Activated CD8-positive, alpha-beta memory T cell treated with anti-CD3 and anti-CD28 coated beads, Interleukin-2, amount 10 ng/mL, durations not matched to agents 7 days and 5 days (primary cell): ENCODE data around the gene CACNB4. TPM values are rescaled to one million over a fixed set of nuclear protein-coding genes. Genes with fewer than 3 reads are reported as not detected.
"Not testable (repeated sequence)": the region's sequence is repeated elsewhere in the genome, so short reads cannot be mapped to it uniquely, and the experiment has no call there.

Experiments
- ATAC-seq: fragments of 150-1000 bp; cut with Tn5 transposase; one replicate; pipeline ENCODE4 v1.10.0; 2021; ENCODE audit warnings: moderate library complexity
- CTCF ChIA-PET: fragments of 350-600 bp; sonication (Branson Sonifier 250); formaldehyde crosslinking; loops from one replicate; lab custom pipeline; 2021; ENCODE audit warnings: antibody characterized with exemption; lab: Charles Lee
- DNase-seq: peaks from one replicate; pipeline ENCODE4 v3.0.0-alpha.2; 2020
- H3K27ac Mint-ChIP-seq: one replicate; pipeline ENCODE4 v1.8.0; 2021; ENCODE audit warnings: mild to moderate bottlenecking, mixed read lengths
- H3K27me3 Mint-ChIP-seq: one replicate; pipeline ENCODE4 v1.8.0; 2021; ENCODE audit warnings: mixed read lengths
- H3K36me3 Mint-ChIP-seq: one replicate; pipeline ENCODE4 v1.8.0; 2021; ENCODE audit warnings: mild to moderate bottlenecking, mixed read lengths
- H3K4me1 Mint-ChIP-seq: one replicate; pipeline ENCODE4 v1.8.0; 2021; ENCODE audit warnings: mixed read lengths
- H3K4me3 Mint-ChIP-seq: one replicate; pipeline ENCODE4 v1.8.0; 2021; ENCODE audit warnings: mild to moderate bottlenecking, moderate library complexity, mixed read lengths
- H3K9me3 Mint-ChIP-seq: one replicate; pipeline ENCODE4 v1.8.0; 2022; ENCODE audit warnings: low read depth, mixed read lengths
- total RNA-seq, 2 experiments: library from RNA; stranded (reverse); gene quantifications; one replicate each; pipeline ENCODE4 v1.2.3, GENCODE V29; 2021

The CACNB4 gene
- total RNA-seq, 2 experiments from 2014 or later = 0.14 to 0.23 TPM

GRCh38 chr2:151945602-151946001, 153.2 kb downstream of the CACNB4 start:
- Mint-ChIP-seq H3K4me1 (no peaks in the 10 kb centered on the region), H3K9me3 (peaks cover 4% of the 10 kb centered on the region), H3K27me3 (peaks cover 8% of the 10 kb centered on the region), H3K36me3 (no peaks in the 10 kb centered on the region), H3K27ac (no peak overlapping the region), H3K4me3 (no peak overlapping the region)
- DNase-seq = no peak
- no peak for ATAC-seq
- CTCF ChIA-PET = no interaction called here

DNA sequence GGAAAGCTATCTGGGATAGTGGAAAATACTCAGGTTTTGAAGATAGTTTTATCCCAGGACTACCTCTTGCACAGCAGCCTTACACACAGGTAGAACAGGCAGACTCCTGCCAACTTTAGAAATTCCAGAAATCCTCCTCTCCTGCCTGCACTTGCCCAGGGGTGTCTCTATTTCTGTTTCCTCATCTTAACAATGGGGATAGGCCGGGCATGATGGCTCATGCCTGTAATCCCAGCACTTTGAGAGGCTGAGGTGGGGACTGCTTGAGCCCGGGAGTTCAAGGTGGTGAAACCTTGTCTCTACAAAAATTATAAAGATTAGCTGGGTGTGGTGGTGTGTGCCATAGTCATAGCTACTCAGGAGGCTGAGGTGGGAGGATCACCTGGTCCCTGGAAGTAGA, 153.7 kb downstream of the CACNB4 start:
- Mint-ChIP-seq H3K4me3 (no peak overlapping the region), H3K27ac (no peak overlapping the region), H3K9me3 (peaks cover 4% of the 10 kb centered on the region), H3K27me3 (peaks cover 11% of the 10 kb centered on the region), H3K4me1 (no peaks in the 10 kb centered on the region), H3K36me3 (no peaks in the 10 kb centered on the region)
- DNase-seq = no peak
- CTCF ChIA-PET = no interaction called here
- no peak for ATAC-seq

DNA sequence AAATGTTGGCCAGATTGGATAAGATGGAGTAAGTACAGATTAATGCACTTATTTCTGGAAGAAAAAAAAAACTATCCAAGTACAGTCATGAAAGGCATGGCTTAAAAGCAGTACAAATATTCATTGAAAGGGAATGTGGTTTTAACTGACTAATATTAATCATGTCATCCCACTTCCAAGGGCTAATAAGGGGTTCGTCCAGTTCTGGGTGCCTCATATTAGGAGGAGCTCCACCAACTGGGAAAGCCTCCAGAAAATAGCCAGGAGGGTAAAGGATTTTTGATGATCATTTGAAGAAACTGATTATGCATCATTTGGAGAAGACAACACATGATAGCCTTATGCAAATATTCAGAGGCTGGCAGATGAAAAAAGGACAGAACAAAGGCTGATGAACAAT, 155.4 kb downstream of the CACNB4 start:
- Mint-ChIP-seq H3K36me3 (no peaks in the 10 kb centered on the region), H3K27ac (no peak overlapping the region), H3K27me3 (peaks cover 22% of the 10 kb centered on the region), H3K4me1 (no peaks in the 10 kb centered on the region), H3K9me3 (peaks cover 4% of the 10 kb centered on the region), H3K4me3 (no peak overlapping the region)
- CTCF ChIA-PET = no interaction called here
- ATAC-seq (no peak), DNase-seq (no peak)

- CTCF ChIA-PET, H3K36me3 Mint-ChIP-seq, ATAC-seq, H3K4me1 Mint-ChIP-seq, H3K4me3 Mint-ChIP-seq, H3K27ac Mint-ChIP-seq, DNase-seq, H3K9me3 Mint-ChIP-seq: not testable (repeated sequence)
- peaks cover 25% of the 10 kb centered on the region for H3K27me3 Mint-ChIP-seq
These were observed 156.2 kb downstream of the CACNB4 start for GRCh38 chr2:151942540-151943205.

DNA sequence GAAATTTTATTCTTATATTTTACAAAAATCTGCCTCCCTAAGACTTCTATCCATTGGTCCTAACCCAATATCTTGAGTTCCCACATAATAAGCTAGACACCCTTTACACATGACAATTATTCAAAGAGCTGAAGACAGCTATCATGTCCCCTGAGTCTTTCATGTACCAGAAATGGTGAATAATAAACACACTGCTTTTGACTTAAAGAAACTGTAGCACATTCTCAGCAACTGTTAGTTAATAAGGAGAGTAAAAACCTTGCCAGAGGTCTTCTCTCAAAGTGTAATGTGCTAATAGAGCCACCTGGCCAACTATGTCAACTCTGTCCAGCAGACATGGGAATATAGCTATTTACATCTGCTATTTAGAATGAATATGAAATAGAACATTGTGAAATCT, 160.9 kb downstream of the CACNB4 start:
- CTCF ChIA-PET = no interaction called here
- DNase-seq = no peak
- Mint-ChIP-seq H3K27ac (no peak overlapping the region), H3K27me3 (peaks cover 26% of the 10 kb centered on the region), H3K9me3 (peaks cover 4% of the 10 kb centered on the region), H3K36me3 (no peaks in the 10 kb centered on the region), H3K4me3 (no peak overlapping the region), H3K4me1 (no peaks in the 10 kb centered on the region)
- no peak for ATAC-seq

DNA sequence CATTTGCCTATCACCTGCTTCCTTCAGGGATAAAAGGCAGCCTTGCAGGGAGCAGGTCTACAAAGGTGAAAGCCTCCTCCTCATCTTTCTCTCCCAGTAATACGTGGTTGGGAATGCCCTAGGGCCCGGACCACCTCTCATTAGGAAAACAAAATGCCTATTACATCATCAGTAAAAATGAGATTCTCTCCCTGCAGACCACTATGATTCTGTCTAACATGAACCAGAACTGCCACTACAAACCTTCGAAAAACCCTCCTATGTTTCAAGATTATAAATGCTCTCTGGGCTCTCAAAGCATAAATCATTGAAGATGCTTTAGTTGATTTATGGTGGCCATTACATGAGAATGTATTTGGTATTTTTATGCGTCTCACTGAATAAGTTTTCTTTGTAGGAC, 162.2 kb downstream of the CACNB4 start:
- Mint-ChIP-seq H3K36me3 (no peaks in the 10 kb centered on the region), H3K9me3 (no peaks in the 10 kb centered on the region), H3K27me3 (peaks cover 32% of the 10 kb centered on the region), H3K4me1 (no peaks in the 10 kb centered on the region), H3K4me3 (no peak overlapping the region), H3K27ac (no peak overlapping the region)
- CTCF ChIA-PET = no interaction called here
- no peak for DNase-seq
- no peak for ATAC-seq

DNA sequence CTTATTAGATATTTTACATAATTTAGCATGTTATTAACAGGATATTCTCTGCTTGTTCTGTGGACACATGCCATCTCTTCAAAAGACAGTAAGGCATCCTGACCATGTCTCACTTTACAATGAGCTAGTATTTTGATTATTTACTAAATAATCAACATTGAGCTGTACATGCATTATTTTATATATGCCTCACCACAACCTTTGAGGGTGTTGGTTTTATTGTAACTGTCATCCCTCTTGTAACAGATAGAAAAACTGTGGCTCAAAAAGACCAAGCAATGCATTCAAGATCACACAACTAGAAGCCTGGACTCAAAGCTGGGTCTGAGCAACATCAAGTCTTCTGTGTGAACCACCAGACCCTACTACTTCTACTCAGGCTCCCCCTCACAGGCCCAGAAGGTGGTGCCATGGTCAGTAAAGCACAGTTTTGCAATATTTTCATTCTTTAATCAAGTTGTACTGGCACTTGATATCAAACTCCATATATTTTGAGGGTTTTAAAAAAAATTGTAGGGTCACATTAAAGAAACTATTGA, 165.5 kb downstream of the CACNB4 start:
- no peak overlapping the region for H3K4me3 Mint-ChIP-seq
- no peak overlapping the region for H3K27ac Mint-ChIP-seq
- CTCF ChIA-PET = interaction anchor here (1.2 kb wide), 1 partner anchor 93 kb away, joined by 5 read pairs; no protein-coding TSS in a partner anchor
- no peaks in the 10 kb centered on the region for H3K9me3 Mint-ChIP-seq
- peaks cover 17% of the 10 kb centered on the region for H3K27me3 Mint-ChIP-seq
- H3K4me1 Mint-ChIP-seq = no peaks in the 10 kb centered on the region
- ATAC-seq = no peak
- no peaks in the 10 kb centered on the region for H3K36me3 Mint-ChIP-seq
- no peak for DNase-seq

DNA sequence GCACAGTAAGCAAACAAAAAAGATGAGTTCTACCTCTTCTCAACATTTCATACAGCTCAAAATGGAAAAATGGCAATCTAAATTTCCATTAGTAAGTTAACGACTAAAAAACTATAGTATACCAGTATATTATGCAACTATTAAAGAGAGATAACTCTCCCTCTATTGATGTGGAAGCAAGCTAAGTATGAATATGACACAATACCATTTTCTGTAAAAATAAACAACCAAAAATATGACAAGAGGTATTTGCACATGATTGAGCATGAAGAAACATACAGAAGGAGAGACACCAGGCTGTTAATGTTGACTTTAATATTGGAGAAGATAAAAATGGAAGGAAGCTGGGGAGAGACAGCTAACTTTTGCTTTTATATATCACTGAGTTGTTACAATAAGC, 167.1 kb downstream of the CACNB4 start:
- peaks cover 25% of the 10 kb centered on the region for H3K27me3 Mint-ChIP-seq
- CTCF ChIA-PET = no interaction called here

DNA sequence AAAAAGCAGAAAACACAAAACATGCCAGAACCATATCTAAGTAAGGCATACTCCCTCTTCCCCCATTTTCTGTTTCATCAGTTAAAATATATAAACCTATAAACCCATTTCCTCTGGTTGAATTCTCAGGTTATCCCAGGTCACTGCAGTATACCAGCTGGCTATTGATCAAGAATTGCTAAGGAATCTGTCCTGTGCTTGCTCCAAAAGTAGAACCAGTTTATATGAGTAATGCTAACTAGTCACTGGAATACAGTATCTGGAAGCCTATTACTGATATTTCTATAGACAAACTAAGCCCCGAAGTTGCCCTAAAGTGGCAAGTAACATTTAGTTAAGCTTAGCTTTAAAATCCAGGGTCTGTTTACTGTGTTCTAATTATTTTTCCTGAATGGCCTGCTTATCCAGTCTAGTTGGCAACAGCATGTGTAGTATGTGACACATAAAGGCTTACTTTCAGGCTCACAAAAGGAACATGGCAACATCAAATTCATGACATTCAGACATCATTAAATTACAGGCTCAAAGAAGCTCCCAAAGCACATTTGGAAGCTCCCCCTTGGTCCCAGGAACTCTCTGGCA, 167.7 kb downstream of the CACNB4 start:
- CTCF ChIA-PET = no interaction called here
- H3K9me3 Mint-ChIP-seq = no peaks in the 10 kb centered on the region
- H3K27ac Mint-ChIP-seq = no peak overlapping the region
- no peak overlapping the region for H3K4me3 Mint-ChIP-seq
- no peaks in the 10 kb centered on the region for H3K4me1 Mint-ChIP-seq
- H3K27me3 Mint-ChIP-seq = peaks cover 27% of the 10 kb centered on the region
- no peak for DNase-seq
- ATAC-seq = no peak
- H3K36me3 Mint-ChIP-seq = no peaks in the 10 kb centered on the region

More for the DNA sequence above, 167.1 kb downstream of the CACNB4 start:
- DNase-seq (no peak), ATAC-seq (no peak)
- H3K4me3 Mint-ChIP-seq = no peak overlapping the region
- H3K27ac Mint-ChIP-seq = no peak overlapping the region
- H3K36me3 Mint-ChIP-seq = no peaks in the 10 kb centered on the region
- no peaks in the 10 kb centered on the region for H3K9me3 Mint-ChIP-seq
- H3K4me1 Mint-ChIP-seq = no peaks in the 10 kb centered on the region

DNA sequence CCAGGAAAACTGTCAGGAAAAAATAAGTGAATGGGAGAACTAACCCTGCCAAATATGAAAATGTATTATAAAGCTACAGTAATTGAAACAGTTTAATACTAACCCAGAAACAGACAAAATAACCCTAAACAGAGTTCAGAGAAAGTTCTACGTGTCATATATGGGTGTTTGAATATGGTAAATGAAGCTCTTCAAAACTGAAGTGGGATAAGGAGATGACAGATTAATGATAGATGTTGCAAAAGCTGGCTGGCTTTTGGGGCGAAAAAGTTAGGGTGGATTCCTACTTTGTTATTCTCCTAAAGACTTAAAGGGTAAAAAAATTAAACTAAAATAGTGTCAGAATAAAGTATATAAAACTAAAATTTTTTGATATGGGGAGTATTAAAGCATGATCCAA, 168.8 kb downstream of the CACNB4 start:
- Mint-ChIP-seq H3K27ac (no peak overlapping the region), H3K4me1 (no peaks in the 10 kb centered on the region), H3K36me3 (no peaks in the 10 kb centered on the region), H3K9me3 (no peaks in the 10 kb centered on the region), H3K27me3 (peaks cover 33% of the 10 kb centered on the region), H3K4me3 (no peak overlapping the region)
- no peak for ATAC-seq
- CTCF ChIA-PET = no interaction called here
- DNase-seq = no peak

DNA sequence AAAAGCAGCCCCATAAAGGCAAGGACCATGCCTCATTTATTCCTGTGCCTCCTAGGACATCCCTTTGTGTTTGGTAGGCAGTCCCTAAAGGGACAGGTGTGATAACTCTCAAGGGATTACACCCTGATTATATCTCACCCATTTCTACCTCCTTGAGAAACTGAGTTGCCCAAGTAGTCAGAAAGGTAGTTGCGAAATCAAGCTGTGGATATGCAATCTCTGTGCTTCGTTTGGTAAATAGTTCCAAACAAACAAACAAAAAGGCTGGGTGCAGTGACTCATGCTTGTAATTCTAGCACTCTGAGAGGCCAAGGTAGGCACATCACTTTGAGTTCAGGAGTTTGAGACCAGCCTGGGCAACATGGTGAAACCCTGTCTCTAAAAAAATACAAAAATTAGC, 170.5 kb downstream of the CACNB4 start:
- H3K27me3 Mint-ChIP-seq = peaks cover 33% of the 10 kb centered on the region
- H3K4me1 Mint-ChIP-seq = no peaks in the 10 kb centered on the region
- no peak for DNase-seq
- no peak for ATAC-seq
- H3K36me3 Mint-ChIP-seq = no peaks in the 10 kb centered on the region
- CTCF ChIA-PET = no interaction called here
- H3K27ac Mint-ChIP-seq = no peak overlapping the region
- no peak overlapping the region for H3K4me3 Mint-ChIP-seq
- H3K9me3 Mint-ChIP-seq = no peaks in the 10 kb centered on the region

- Mint-ChIP-seq H3K27me3 (peaks cover 31% of the 10 kb centered on the region), H3K9me3 (no peaks in the 10 kb centered on the region)
These were observed 171.2 kb downstream of the CACNB4 start for GRCh38 chr2:151927501-151928221.

DNA sequence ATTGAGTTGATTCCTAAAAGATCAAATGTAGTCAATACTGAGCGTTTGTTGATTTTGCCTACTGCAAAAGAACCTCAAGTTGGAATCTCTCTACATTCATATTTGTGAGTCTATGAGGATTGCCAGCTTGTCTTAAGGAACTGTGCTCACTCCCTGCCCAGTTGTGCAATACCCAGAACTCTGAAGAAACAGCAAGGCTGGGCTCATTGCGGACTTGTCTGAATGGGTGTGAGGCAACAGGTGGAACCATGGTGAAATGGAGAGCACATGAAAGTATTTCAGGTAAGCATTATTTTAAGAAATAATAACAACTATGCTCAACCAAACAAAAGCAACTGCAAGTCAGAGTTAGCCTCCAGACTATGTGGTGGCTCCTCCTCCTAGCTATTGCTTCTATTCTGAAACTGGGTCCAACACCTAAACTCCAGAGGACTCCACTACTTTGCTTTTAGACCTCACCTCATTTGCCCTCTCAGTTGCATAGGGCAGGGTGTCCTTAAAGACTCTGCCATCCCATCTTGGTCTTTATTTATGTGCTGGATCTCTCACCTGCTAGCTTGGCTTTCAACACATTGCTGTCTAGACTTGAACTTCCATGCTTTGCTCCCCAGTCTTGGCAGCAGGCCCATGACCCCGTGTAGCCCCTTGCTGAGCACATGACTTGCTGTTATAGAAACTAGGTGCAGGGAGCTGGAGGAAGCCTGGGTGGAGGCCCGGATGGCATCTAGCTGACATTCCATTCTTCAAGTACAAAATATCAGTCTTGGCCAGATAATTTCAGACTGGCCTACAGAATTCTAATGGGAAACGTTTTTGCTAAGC, 175.8 kb downstream of the CACNB4 start:
- ATAC-seq (no peak), DNase-seq (no peak)
- CTCF ChIA-PET = no interaction called here
- Mint-ChIP-seq H3K27ac (no peak overlapping the region), H3K9me3 (no peaks in the 10 kb centered on the region), H3K27me3 (peaks cover 22% of the 10 kb centered on the region), H3K4me3 (no peak overlapping the region), H3K36me3 (no peaks in the 10 kb centered on the region), H3K4me1 (peaks cover 6% of the 10 kb centered on the region)

More at GRCh38 chr2:151927501-151928221, 171.2 kb downstream of the CACNB4 start:
- Mint-ChIP-seq H3K36me3 (no peaks in the 10 kb centered on the region), H3K4me1 (no peaks in the 10 kb centered on the region), H3K27ac (no peak overlapping the region), H3K4me3 (no peak overlapping the region)
- ATAC-seq (no peak), DNase-seq (no peak)
- CTCF ChIA-PET = no interaction called here
